H9 (cell line): Measurements from ENCODE around the gene C1orf185. TPM values are rescaled to one million over a fixed set of nuclear protein-coding genes. Genes with fewer than 3 reads are reported as not detected.

Experiments
- DNase-seq: peaks from one replicate; pipeline ENCODE4 v3.0.0-alpha.2; 2017
- H2AFZ ChIP-seq: one replicate; pipeline ENCODE4 v1.6.1; 2013; ENCODE audit warnings: mild to moderate bottlenecking, low read length, control low read depth, moderate library complexity
- H2AK5ac ChIP-seq: 2 replicates; pipeline ENCODE4 v1.6.1; 2013; ENCODE audit warnings: low read length, control low read depth, mixed read lengths; ENCODE audit not compliant: insufficient read length
- H2BK120ac ChIP-seq: one replicate; pipeline ENCODE4 v1.6.1; 2013; ENCODE audit warnings: low read depth, mild to moderate bottlenecking, low read length, control low read depth, inconsistent platforms; ENCODE audit not compliant: poor library complexity, severe bottlenecking
- H2BK12ac ChIP-seq: 2 replicates; pipeline ENCODE4 v1.6.1; 2013; ENCODE audit warnings: low read length, control low read depth, mixed read lengths, low read depth; ENCODE audit not compliant: insufficient read length
- H2BK15ac ChIP-seq: 2 replicates; pipeline ENCODE4 v1.6.1; 2013; ENCODE audit warnings: low read depth, low read length, control low read depth
- H2BK20ac ChIP-seq: one replicate; pipeline ENCODE4 v1.6.1; 2013; ENCODE audit warnings: low read depth, mild to moderate bottlenecking, low read length, control low read depth, inconsistent platforms; ENCODE audit not compliant: poor library complexity, severe bottlenecking
- H2BK5ac ChIP-seq: 2 replicates; pipeline ENCODE4 v1.6.1; 2013; ENCODE audit warnings: low read length, control low read depth, mixed read lengths; ENCODE audit not compliant: insufficient read length
- H3K14ac ChIP-seq: 2 replicates; pipeline ENCODE4 v1.6.1; 2013; ENCODE audit warnings: low read length, control low read depth; ENCODE audit not compliant: insufficient read depth
- H3K18ac ChIP-seq: 2 replicates; pipeline ENCODE4 v1.6.1; 2013; ENCODE audit warnings: low read depth, mild to moderate bottlenecking, mixed read lengths, low read length, control low read depth; ENCODE audit not compliant: insufficient read length
- H3K23ac ChIP-seq: 2 replicates; pipeline ENCODE4 v1.6.1; 2013; ENCODE audit warnings: low read length, control low read depth, mixed read lengths, low read depth; ENCODE audit not compliant: insufficient read length
- H3K23me2 ChIP-seq: 2 replicates; pipeline ENCODE4 v1.6.1; 2013; ENCODE audit warnings: low read depth, mild to moderate bottlenecking, mixed read lengths, low read length, control low read depth; ENCODE audit not compliant: insufficient read length, poor library complexity, severe bottlenecking
- H3K27ac ChIP-seq: 2 replicates; pipeline ENCODE4 v1.5.1; 2013; ENCODE audit warnings: low read length, control low read depth, mixed read lengths, low read depth; ENCODE audit not compliant: insufficient read length
- H3K27me3 ChIP-seq: 2 replicates; pipeline ENCODE4 v1.6.1; 2013; ENCODE audit warnings: low read length, control low read depth, inconsistent platforms; ENCODE audit not compliant: insufficient read depth
- H3K4ac ChIP-seq: 2 replicates; pipeline ENCODE4 v1.6.1; 2013; ENCODE audit warnings: low read depth, mild to moderate bottlenecking, control low read depth, inconsistent platforms, low read length, moderate library complexity
- H3K4me1 ChIP-seq: 2 replicates; pipeline ENCODE4 v1.6.1; 2013; ENCODE audit warnings: low read length, control low read depth, inconsistent platforms; ENCODE audit not compliant: insufficient read depth
- H3K4me2 ChIP-seq: 2 replicates; pipeline ENCODE4 v1.6.1; 2013; ENCODE audit warnings: low read length, control low read depth, mixed read lengths; ENCODE audit not compliant: insufficient read length, insufficient read depth
- H3K56ac ChIP-seq: 2 replicates; pipeline ENCODE4 v1.6.1; 2013; ENCODE audit warnings: low read depth, mild to moderate bottlenecking, mixed read lengths, low read length, control low read depth; ENCODE audit not compliant: insufficient read length
- H3K79me1 ChIP-seq: 2 replicates; pipeline ENCODE4 v1.6.1; 2013; ENCODE audit warnings: low read depth, mild to moderate bottlenecking, moderate library complexity, low read length, control low read depth, inconsistent platforms; ENCODE audit not compliant: insufficient read depth, poor library complexity, severe bottlenecking
- H3K79me2 ChIP-seq: 2 replicates; pipeline ENCODE4 v1.6.1; 2013; ENCODE audit warnings: low read length, control low read depth, inconsistent platforms; ENCODE audit not compliant: insufficient read depth
- H3K9ac ChIP-seq: 2 replicates; pipeline ENCODE4 v1.6.1; 2013; ENCODE audit warnings: low read length, control low read depth, mixed read lengths; ENCODE audit not compliant: insufficient read length; ENCODE audit errors: extremely low read depth
- H3K9me3 ChIP-seq: one replicate; pipeline ENCODE4 v1.6.1; 2013; ENCODE audit warnings: low read depth, low read length, inconsistent platforms; ENCODE audit not compliant: control insufficient read depth
- H3T11ph ChIP-seq: one replicate; pipeline ENCODE4 v1.6.1; 2013; ENCODE audit warnings: mild to moderate bottlenecking, low read length, control low read depth, inconsistent platforms
- H4K20me1 ChIP-seq: one replicate; pipeline ENCODE4 v1.6.1; 2013; ENCODE audit not compliant: control insufficient read depth, insufficient read length, insufficient read depth
- H4K5ac ChIP-seq: 2 replicates; pipeline ENCODE4 v1.6.1; 2013; ENCODE audit warnings: low read depth, mild to moderate bottlenecking, mixed read lengths, low read length, control low read depth; ENCODE audit not compliant: insufficient read length
- H4K8ac ChIP-seq: replicated peaks from 2 replicates; pipeline ENCODE4 v1.6.1; 2013; ENCODE audit warnings: low read length, control low read depth, mixed read lengths, low read depth; ENCODE audit not compliant: insufficient read length
- H4K91ac ChIP-seq: 2 replicates; pipeline ENCODE4 v1.6.1; 2013; ENCODE audit warnings: low read depth, mild to moderate bottlenecking, moderate library complexity, mixed read lengths, low read length, control low read depth; ENCODE audit not compliant: insufficient read length
- H3K27ac Mint-ChIP-seq, 3 experiments: 2 replicates in 2 of 3; 3 replicates in 1 of 3; pipeline ENCODE4 v1.8.0; 2020 to 2021; ENCODE audit warnings: mixed read lengths in 3 of 3, mild to moderate bottlenecking in 1 of 3, moderate library complexity in 1 of 3
- H3K27me3 Mint-ChIP-seq: 2 replicates; pipeline ENCODE4 v1.8.0; 2021; ENCODE audit warnings: low read depth, mild to moderate bottlenecking, moderate library complexity, mixed read lengths
- H3K36me3 Mint-ChIP-seq, 3 experiments: 2 replicates in 2 of 3; 3 replicates in 1 of 3; pipeline ENCODE4 v1.8.0; 2020 to 2021; ENCODE audit warnings: low read depth in 3 of 3, mixed read lengths in 3 of 3; ENCODE audit not compliant: insufficient read depth in 1 of 3
- H3K4me1 Mint-ChIP-seq, 2 experiments: 2 replicates each; pipeline ENCODE4 v1.8.0; 2020; ENCODE audit warnings: mixed read lengths in 2 of 2
- H3K4me3 Mint-ChIP-seq, 2 experiments: 2 replicates in 1 of 2; 3 replicates in 1 of 2; pipeline ENCODE4 v1.8.0; 2020 to 2021; ENCODE audit warnings: mild to moderate bottlenecking in 2 of 2, mixed read lengths in 2 of 2, moderate library complexity in 1 of 2
- H3K9me3 Mint-ChIP-seq, 2 experiments: 2 replicates in 1 of 2; 3 replicates in 1 of 2; pipeline ENCODE4 v1.8.0; 2020; ENCODE audit warnings: mild to moderate bottlenecking in 2 of 2, mixed read lengths in 2 of 2, moderate library complexity in 1 of 2
- total RNA-seq: library from RNA; stranded (reverse); gene quantifications from 2 replicates; pipeline ENCODE4 v1.2.1, GENCODE V29; 2021
- TF ChIP-seq, protein P1 (sequence below): fragments of 200-600 bp; sonication (generic); conservative IDR thresholded peaks from 3 replicates; pipeline ENCODE4 v1.8.0; 2021; ENCODE audit warnings: antibody characterized with exemption, mild to moderate bottlenecking

C1orf185 gene
- total RNA-seq, 1 experiment from 2014 or later = not detected

DNA sequence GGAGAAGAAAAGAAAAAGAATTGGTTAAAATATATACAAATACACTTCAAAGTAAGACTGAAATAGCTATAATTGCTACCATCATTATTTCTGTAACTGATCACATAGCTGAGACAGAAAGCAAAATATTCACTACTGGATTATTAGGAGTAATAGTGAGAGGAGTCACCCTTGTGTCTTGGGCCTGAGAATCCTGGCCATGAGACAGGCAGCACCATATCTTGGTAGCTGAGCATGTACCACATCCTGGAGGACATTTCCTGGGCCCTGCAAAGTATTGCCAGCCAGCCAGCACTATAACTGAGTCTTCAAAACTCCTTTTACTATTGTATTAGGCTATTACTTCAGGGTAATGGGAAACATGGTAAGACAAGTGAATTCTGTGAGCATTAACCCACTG, 63.5 kb downstream of the C1orf185 start:
- no peaks in the 10 kb centered on the region for H3K36me3 Mint-ChIP-seq
- no peaks in the 10 kb centered on the region for H3K9me3 Mint-ChIP-seq

More for the DNA sequence above, 63.5 kb downstream of the C1orf185 start:
- Histone ChIP-seq H2AFZ (no peak overlapping the region), H4K91ac (no peak overlapping the region), H3K79me2 (no peaks in the 10 kb centered on the region), H2AK5ac (no peak overlapping the region), H4K8ac (no peak overlapping the region), H2BK5ac (no peak overlapping the region), H4K5ac (no peak overlapping the region), H3K27ac (no peak overlapping the region), H2BK20ac (no peak overlapping the region), H3K23ac (no peak overlapping the region), H3K18ac (no peak overlapping the region), H2BK12ac (no peak overlapping the region), H3K79me1 (no peaks in the 10 kb centered on the region), H3K9me3 (no peaks in the 10 kb centered on the region), H3K14ac (no peak overlapping the region), H3K27me3 (no peaks in the 10 kb centered on the region), H3K56ac (no peak overlapping the region), H3K9ac (no peak overlapping the region), H2BK120ac (no peak overlapping the region), H2BK15ac (no peak overlapping the region), H3K4me1 (no peaks in the 10 kb centered on the region), H3K4ac (no peak overlapping the region), H3K23me2 (no peaks in the 10 kb centered on the region), H3T11ph (no peak overlapping the region), H4K20me1 (no peaks in the 10 kb centered on the region), H3K4me2 (no peak overlapping the region)
- H3K27me3 Mint-ChIP-seq = peaks cover 2% of the 10 kb centered on the region; the same call in 1 of the 2 replicates
- H3K27ac Mint-ChIP-seq = no peak overlapping the region
- DNase-seq = no peak
- TF ChIP-seq, protein P1, sequence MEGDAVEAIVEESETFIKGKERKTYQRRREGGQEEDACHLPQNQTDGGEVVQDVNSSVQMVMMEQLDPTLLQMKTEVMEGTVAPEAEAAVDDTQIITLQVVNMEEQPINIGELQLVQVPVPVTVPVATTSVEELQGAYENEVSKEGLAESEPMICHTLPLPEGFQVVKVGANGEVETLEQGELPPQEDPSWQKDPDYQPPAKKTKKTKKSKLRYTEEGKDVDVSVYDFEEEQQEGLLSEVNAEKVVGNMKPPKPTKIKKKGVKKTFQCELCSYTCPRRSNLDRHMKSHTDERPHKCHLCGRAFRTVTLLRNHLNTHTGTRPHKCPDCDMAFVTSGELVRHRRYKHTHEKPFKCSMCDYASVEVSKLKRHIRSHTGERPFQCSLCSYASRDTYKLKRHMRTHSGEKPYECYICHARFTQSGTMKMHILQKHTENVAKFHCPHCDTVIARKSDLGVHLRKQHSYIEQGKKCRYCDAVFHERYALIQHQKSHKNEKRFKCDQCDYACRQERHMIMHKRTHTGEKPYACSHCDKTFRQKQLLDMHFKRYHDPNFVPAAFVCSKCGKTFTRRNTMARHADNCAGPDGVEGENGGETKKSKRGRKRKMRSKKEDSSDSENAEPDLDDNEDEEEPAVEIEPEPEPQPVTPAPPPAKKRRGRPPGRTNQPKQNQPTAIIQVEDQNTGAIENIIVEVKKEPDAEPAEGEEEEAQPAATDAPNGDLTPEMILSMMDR = no peak
- H3K4me3 Mint-ChIP-seq = no peak overlapping the region
- H3K4me1 Mint-ChIP-seq = no peaks in the 10 kb centered on the region
